K562 (cell line): ENCODE results near the gene NIM1K. TPM values are rescaled to one million over a fixed set of nuclear protein-coding genes. Genes with fewer than 3 reads are reported as not detected.

Experiments used
- ARID2 ChIP-seq: fragments of 450-650 bp; IDR thresholded peaks from 2 replicates; pipeline ENCODE4 v1.6.1; 2017; ENCODE audit warnings: antibody characterized with exemption, mild to moderate bottlenecking
- BDP1 ChIP-seq: IDR thresholded peaks from 3 replicates; pipeline ENCODE4 v1.6.1; 2011; ENCODE audit not compliant: insufficient read length, insufficient read depth
- ETV1 ChIP-seq: fragments of 450-650 bp; conservative IDR thresholded peaks from 2 replicates; pipeline ENCODE4 v1.6.1; 2016; ENCODE audit warnings: missing genetic modification characterization, control low read depth, low read depth, missing compliant biosample characterization
- KLF16 ChIP-seq: IDR thresholded peaks from 2 replicates; pipeline ENCODE4 v1.6.1; 2016; ENCODE audit warnings: antibody characterized with exemption
- PHF20 ChIP-seq: fragments of 450-650 bp; IDR thresholded peaks from 2 replicates; pipeline ENCODE4 v1.6.1; 2018; ENCODE audit not compliant: partially characterized antibody
- POU5F1 ChIP-seq: fragments of 150-350 bp; IDR thresholded peaks from 2 replicates; pipeline ENCODE4 v1.6.1; 2014; ENCODE audit warnings: borderline replicate concordance, low read length, low read depth, mild to moderate bottlenecking; ENCODE audit not compliant: partially characterized antibody
- STAT5B ChIP-seq: fragments of 250-450 bp; sonication (Bioruptor Pico); IDR thresholded peaks from 2 replicates; pipeline ENCODE4 v1.8.0; 2021; ENCODE audit warnings: mild to moderate bottlenecking, inconsistent platforms
- TCF3 ChIP-seq: sonication (generic); formaldehyde crosslinking; IDR thresholded peaks from 2 replicates; pipeline ENCODE4 v1.4.0; 2020; ENCODE audit warnings: mild to moderate bottlenecking, missing genetic modification reagents
- TOE1 ChIP-seq, 2 experiments: fragments of 450-650 bp in 1 of 2; sonication (generic) in 1 of 2; formaldehyde crosslinking in 1 of 2; IDR thresholded peaks; 2 replicates each; pipeline versions ENCODE4 v1.7.1 to v1.8.0; 2016 to 2022; ENCODE audit warnings: borderline replicate concordance in 2 of 2, mild to moderate bottlenecking in 2 of 2, antibody characterized with exemption in 1 of 2, inconsistent platforms in 1 of 2, low read depth in 1 of 2, missing genetic modification reagents in 1 of 2, moderate library complexity in 1 of 2
- ZNF24 ChIP-seq: fragments of 450-650 bp; IDR thresholded peaks from 2 replicates; pipeline ENCODE4 v1.6.1; 2016
- ZNF316 ChIP-seq: fragments of 450-650 bp; IDR thresholded peaks from 2 replicates; pipeline ENCODE4 v1.6.1; 2016
- ZNF445 ChIP-seq: fragments of 250-450 bp; sonication (Bioruptor Pico); IDR thresholded peaks from 2 replicates; pipeline ENCODE4 v1.4.0; 2020; ENCODE audit warnings: low read depth, mild to moderate bottlenecking, moderate library complexity
- polyA plus RNA-seq, 8 experiments: library from polyadenylated mRNA; depleted of rRNA in 4 of 8; stranded (reverse) in 5 of 8; unstranded in 3 of 8; fragments of >200 nt; fragmentation: Nextera tagmentation in 2 of 8; fragmentation: Illumina TruSeq in 1 of 8; extraction: Ambion mirVana in 2 of 8; extraction: Trizol in 1 of 8; gene quantifications; 2 replicates each; pipeline versions ENCODE4 v1.2.1 to v1.2.3, GENCODE V29; 2011 to 2014; ENCODE audit warnings: inconsistent platforms in 1 of 8, missing spikeins in 1 of 8
- total RNA-seq, 7 experiments: library from RNA; depleted of rRNA in 6 of 7; stranded (reverse); fragments of >200 nt in 6 of 7; fragmentation: Illumina TruSeq in 2 of 7; extraction: Trizol in 2 of 7; gene quantifications; 2 replicates each; pipeline versions ENCODE4 v1.2.1 to v1.2.3, GENCODE V29; 2011 to 2021; ENCODE audit warnings: low replicate concordance in 1 of 7
- TF ChIP-seq, protein P1 (sequence below): sonication (generic); IDR thresholded peaks from 2 replicates; pipeline ENCODE4 v1.6.1; 2016
- TF ChIP-seq, protein P2 (sequence below): fragments of 450-650 bp; IDR thresholded peaks from 2 replicates; pipeline ENCODE4 v1.6.1; 2017; ENCODE audit warnings: antibody characterized with exemption, mild to moderate bottlenecking
- TF ChIP-seq, protein P3 (sequence below): IDR thresholded peaks from 2 replicates; pipeline ENCODE4 v1.6.1; 2014; ENCODE audit warnings: antibody characterized with exemption
- TF ChIP-seq, protein P4 (sequence below): fragments of 450-650 bp; IDR thresholded peaks from 2 replicates; pipeline ENCODE4 v1.6.1; 2016; ENCODE audit warnings: mild to moderate bottlenecking
- TF ChIP-seq, protein P5 (sequence below): sonication (generic); formaldehyde crosslinking; IDR thresholded peaks from 2 replicates; pipeline ENCODE4 v1.8.0; 2022; ENCODE audit warnings: mild to moderate bottlenecking, low read depth, missing genetic modification reagents

Gene NIM1K
- total and polyA plus RNA-seq, 9 of the 15 experiments (the other 6 are each of a cell fraction or from before 2014, with no cell fraction given): 0.03 to 0.34 (median 0.08) TPM; not detected in 3

DNA sequence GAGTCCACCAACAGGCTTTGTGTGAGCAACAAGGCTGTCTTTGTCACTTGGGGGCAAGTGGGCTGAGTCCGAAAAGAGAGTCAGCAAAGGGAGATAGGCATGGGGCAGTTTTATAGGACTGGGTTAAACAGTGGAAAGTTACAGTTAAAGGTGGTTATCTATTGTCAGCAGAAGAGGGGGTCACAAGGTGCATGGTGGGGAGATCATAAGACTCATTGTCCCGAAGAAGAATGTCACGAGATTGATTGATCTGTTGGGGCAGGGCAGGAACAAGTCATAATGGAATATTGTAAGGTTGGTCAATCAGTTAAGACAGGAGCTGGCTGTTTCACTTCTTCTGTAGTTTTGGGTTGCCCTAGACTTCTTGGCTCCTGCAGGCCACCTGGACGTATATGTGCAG, 128.8 kb downstream of the NIM1K start (continued):
- TF ChIP-seq, protein P1, sequence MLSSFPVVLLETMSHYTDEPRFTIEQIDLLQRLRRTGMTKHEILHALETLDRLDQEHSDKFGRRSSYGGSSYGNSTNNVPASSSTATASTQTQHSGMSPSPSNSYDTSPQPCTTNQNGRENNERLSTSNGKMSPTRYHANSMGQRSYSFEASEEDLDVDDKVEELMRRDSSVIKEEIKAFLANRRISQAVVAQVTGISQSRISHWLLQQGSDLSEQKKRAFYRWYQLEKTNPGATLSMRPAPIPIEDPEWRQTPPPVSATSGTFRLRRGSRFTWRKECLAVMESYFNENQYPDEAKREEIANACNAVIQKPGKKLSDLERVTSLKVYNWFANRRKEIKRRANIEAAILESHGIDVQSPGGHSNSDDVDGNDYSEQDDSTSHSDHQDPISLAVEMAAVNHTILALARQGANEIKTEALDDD: peak; percentile 91
- TF ChIP-seq, protein P2, sequence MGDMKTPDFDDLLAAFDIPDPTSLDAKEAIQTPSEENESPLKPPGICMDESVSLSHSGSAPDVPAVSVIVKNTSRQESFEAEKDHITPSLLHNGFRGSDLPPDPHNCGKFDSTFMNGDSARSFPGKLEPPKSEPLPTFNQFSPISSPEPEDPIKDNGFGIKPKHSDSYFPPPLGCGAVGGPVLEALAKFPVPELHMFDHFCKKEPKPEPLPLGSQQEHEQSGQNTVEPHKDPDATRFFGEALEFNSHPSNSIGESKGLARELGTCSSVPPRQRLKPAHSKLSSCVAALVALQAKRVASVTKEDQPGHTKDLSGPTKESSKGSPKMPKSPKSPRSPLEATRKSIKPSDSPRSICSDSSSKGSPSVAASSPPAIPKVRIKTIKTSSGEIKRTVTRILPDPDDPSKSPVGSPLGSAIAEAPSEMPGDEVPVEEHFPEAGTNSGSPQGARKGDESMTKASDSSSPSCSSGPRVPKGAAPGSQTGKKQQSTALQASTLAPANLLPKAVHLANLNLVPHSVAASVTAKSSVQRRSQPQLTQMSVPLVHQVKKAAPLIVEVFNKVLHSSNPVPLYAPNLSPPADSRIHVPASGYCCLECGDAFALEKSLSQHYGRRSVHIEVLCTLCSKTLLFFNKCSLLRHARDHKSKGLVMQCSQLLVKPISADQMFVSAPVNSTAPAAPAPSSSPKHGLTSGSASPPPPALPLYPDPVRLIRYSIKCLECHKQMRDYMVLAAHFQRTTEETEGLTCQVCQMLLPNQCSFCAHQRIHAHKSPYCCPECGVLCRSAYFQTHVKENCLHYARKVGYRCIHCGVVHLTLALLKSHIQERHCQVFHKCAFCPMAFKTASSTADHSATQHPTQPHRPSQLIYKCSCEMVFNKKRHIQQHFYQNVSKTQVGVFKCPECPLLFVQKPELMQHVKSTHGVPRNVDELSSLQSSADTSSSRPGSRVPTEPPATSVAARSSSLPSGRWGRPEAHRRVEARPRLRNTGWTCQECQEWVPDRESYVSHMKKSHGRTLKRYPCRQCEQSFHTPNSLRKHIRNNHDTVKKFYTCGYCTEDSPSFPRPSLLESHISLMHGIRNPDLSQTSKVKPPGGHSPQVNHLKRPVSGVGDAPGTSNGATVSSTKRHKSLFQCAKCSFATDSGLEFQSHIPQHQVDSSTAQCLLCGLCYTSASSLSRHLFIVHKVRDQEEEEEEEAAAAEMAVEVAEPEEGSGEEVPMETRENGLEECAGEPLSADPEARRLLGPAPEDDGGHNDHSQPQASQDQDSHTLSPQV: peak; percentile 67
- TF ChIP-seq PHF20 (no peak), TOE1 (IDR thresholded peaks at IDR 0.05; ENCODE audit: borderline replicate concordance) (peak; percentile 80), TOE1 (CRISPR knock-in tag; IDR thresholded peaks at IDR 0.05; ENCODE audit: borderline replicate concordance, low read depth) (no peak), POU5F1 (no peak), ZNF316 (peak; percentile 59), ZNF445 (CRISPR knock-in tag) (no peak), ETV1 (tag) (no peak), ARID2 (0 out of 2 replicates have a peak, but pooled peaks have one; percentile 42), KLF16 (peak; percentile 51; the same call in 1 of the 2 replicates), STAT5B (CRISPR knock-in tag) (no peak), BDP1 (no peak), ZNF24 (no peak), TCF3 (CRISPR knock-in tag) (peak; percentile 89)
- TF ChIP-seq, protein P3, sequence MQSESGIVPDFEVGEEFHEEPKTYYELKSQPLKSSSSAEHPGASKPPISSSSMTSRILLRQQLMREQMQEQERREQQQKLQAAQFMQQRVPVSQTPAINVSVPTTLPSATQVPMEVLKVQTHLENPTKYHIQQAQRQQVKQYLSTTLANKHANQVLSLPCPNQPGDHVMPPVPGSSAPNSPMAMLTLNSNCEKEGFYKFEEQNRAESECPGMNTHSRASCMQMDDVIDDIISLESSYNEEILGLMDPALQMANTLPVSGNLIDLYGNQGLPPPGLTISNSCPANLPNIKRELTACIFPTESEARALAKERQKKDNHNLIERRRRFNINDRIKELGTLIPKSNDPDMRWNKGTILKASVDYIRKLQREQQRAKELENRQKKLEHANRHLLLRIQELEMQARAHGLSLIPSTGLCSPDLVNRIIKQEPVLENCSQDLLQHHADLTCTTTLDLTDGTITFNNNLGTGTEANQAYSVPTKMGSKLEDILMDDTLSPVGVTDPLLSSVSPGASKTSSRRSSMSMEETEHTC: peak; percentile 92
- TF ChIP-seq, protein P4, sequence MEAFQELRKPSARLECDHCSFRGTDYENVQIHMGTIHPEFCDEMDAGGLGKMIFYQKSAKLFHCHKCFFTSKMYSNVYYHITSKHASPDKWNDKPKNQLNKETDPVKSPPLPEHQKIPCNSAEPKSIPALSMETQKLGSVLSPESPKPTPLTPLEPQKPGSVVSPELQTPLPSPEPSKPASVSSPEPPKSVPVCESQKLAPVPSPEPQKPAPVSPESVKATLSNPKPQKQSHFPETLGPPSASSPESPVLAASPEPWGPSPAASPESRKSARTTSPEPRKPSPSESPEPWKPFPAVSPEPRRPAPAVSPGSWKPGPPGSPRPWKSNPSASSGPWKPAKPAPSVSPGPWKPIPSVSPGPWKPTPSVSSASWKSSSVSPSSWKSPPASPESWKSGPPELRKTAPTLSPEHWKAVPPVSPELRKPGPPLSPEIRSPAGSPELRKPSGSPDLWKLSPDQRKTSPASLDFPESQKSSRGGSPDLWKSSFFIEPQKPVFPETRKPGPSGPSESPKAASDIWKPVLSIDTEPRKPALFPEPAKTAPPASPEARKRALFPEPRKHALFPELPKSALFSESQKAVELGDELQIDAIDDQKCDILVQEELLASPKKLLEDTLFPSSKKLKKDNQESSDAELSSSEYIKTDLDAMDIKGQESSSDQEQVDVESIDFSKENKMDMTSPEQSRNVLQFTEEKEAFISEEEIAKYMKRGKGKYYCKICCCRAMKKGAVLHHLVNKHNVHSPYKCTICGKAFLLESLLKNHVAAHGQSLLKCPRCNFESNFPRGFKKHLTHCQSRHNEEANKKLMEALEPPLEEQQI: peak; percentile 84
- TF ChIP-seq, protein P5, sequence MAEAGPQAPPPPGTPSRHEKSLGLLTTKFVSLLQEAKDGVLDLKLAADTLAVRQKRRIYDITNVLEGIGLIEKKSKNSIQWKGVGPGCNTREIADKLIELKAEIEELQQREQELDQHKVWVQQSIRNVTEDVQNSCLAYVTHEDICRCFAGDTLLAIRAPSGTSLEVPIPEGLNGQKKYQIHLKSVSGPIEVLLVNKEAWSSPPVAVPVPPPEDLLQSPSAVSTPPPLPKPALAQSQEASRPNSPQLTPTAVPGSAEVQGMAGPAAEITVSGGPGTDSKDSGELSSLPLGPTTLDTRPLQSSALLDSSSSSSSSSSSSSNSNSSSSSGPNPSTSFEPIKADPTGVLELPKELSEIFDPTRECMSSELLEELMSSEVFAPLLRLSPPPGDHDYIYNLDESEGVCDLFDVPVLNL (CRISPR knock-in tag): no peak
